ENCODE data around the gene PXYLP1.

DNA sequence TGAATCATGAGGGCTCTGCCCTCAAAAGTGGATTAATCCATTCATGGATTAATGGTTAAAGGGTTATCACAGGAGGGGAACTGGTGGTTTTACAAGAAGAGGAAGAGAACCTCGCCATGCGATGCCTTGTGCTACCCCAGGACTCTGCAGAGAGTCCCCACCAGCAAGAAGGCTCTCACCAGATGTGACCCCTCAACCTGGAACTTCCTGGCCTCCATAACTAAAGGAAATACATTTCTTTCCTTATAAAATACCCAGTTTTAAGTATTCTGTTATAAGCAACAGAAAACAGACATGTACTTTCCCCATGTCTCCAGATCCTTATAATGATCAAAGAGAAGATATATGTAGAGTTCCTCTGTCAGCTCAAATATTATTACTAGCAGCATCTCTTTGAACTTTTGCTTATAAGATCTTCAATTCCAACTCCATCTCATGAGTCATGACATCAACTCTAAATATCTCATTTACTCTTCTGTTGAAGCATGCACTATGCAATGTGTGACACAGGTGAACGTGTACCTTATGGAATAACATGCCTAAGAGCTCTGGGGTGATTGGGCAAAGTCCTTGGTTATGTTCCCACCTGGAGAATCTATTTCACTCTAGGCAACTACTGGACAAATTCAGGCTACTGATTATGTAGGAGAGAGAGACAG, 99.2 kb downstream of the PXYLP1 start:
- TF ChIP-seq ZNF384 (IDR thresholded peaks at IDR 0.05) = no peak
- TF ChIP-seq FOXM1 (IDR thresholded peaks at IDR 0.05; ENCODE audit: borderline replicate concordance) = no peak

All from HEK293T (cell line).